T-helper 9 cell (primary cell): ENCODE results near the gene VPREB1.
"Not testable (repeated sequence)": the region's sequence is repeated elsewhere in the genome, so short reads cannot be mapped to it uniquely, and the experiment has no call there.

Source experiments
- DNase-seq: peaks from one replicate; pipeline ENCODE4 v3.0.0-alpha.2; 2020

The VPREB1 gene

DNA sequence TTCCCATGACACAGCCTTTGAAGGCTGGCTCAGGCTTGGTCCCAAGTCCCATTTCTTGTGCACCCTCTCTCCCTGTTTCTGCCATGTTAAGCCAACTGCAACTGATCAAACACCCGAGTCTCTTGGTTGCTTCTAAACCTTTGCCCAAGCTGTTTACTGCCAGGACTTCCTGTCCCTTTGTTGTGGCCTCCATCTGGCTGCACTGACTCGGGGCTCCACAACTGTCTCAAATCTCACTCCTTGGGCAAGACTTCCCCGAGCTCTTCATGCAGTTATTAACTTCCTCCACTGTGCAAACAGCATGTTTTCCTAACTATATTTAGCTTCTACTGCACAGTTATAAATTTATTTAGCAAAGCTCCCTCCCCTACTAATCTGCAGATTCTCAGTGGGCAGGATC, 4.3 kb downstream of the VPREB1 start:
- DNase-seq = no peak

DNA sequence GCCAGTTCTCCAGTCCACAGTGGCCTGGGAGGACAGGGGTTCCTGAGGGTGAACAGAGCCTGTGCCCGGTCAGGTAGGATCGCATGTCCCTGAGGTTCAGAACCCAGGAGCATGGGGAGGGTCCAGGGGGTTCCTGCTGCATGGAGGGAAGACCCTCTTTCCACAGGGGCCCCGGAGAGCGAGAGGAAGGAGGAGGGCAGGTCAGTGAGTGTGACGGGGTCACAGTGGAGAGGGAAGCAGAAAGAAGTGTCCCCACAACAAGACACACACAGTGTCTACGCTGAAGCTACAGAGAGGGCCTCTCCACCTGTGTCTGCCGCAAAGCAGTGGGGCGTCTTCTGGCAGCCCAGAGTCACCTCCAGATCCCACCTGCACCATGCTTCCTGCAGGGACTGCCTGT, 6.1 kb downstream of the VPREB1 start:
- DNase-seq = not testable (repeated sequence)

DNA sequence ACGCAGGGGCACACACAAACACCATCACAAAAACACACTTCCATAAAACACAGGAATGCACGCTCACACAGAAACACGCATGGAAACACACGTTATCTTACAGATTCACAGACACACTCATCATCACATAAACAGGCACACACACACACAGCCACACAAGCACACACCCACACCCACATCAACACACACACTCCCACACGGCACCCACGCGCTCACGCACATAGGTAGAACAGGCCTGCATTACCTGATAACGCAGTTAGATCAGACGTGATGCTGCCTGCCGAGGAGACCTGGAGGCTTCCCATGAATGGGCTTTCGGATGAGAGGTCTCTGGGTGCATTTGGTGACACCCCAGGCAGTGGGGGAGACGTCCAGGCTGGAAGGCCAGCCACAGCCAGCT, 11.5 kb downstream of the VPREB1 start:
- not testable (repeated sequence) for DNase-seq

DNA sequence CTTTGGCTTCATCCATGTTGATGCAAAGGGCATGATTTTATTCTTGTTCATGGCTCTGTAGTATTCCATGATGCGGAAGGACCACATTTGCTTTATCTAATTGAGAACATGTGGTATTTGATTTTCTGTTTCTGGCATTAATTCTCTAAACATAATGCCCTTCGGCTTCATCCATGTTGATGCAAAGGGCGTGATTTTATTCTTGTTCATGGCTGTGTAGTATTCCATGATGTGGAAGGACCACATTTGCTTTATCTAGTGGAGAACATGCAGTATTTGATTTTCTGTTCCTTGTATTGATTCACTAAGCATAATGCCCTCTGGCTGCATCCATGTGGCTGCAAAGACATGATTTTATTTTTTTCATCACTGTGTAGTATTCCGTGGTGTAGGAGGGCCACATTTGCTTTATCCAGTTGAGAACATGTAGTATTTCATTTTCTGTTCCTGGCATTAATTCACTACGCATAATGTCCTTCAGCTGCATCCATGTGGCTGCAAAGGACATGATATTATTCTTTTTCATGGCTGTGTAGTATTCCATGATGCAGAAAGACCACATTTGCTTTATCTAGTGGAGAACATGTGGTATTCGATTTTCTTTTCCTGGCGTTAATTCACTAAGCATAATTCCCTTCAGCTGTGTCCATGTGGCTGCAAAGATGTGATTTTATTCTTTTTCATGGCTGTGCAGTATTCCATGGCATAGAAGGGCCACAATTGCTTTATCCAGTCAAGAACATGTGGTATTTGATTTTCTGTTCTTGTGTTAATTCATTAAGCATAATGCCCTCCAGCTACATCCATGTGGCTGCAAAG, 14.2 kb downstream of the VPREB1 start:
- DNase-seq = not testable (repeated sequence)

DNA sequence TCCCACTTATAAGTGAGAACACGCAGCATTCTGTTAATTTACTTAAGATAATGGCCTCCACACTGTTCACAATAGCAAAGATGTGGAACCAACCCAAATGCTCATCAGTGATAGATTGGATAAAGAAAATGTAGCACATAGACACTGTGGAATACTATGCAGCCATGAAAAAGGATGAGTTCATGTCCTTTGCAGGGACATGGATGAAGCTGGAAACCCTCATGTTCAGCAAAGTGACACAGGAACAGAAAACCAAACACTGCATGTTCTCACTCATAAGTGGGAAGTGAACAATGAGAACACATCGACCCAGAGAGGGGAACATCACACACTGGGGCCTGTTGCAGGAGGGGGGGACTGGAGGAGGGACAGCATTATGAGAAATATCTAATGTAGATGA, 15.6 kb downstream of the VPREB1 start:
- not testable (repeated sequence) for DNase-seq

DNA sequence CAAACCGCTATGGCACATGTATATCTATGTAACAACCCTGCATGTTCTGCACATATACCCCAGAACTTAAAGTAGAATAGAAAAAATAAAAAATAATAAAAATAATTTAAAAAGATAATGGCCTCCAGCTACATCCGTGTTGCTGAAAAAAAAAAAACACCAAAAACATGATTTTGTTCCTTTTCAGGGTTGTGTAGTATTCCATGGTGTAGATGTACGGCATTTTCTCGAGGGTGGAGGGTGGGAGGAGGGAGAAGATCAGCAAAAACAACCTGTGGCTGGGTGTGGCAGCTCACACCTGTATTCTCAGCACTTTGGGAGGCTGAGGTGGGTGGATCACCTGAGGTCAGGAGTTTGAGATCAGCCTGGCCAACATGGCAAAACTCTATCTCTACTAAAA, 16.0 kb downstream of the VPREB1 start:
- not testable (repeated sequence) for DNase-seq

DNA sequence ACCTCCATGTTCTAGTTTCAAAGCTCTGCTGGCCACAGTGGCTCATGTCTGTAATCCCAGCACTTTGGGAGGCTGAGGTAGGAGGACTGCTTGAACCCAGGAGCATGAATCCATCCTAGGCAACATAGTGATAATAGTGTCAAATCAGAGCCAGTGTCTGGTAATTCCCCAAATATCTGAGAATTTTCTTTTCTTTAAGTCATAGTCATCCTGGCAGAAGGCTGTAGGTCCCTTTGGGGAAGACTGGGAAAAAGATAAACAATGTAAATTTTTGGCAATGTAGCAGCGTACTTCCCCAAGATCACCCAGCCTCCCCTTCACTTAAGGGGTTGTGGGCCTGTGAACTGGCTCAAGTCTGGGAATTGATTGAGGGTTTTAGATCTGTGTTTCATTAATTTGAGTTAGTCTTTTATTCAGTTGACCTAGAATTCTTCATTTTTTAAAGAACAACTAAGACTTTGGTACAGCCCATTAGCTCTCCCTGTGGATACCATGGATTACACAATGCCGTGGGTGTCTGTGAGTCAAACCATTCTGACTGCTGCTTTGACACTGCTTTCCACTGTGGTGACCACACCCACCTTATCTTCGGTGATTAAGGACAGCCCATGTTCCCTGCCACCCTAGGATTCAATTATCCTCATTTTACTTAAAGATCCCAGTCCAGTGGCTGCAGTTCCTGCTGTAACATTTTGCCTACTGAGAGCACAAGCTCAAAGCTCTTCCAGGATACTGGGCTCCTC, 17.9 kb downstream of the VPREB1 start:
- not testable (repeated sequence) for DNase-seq

DNA sequence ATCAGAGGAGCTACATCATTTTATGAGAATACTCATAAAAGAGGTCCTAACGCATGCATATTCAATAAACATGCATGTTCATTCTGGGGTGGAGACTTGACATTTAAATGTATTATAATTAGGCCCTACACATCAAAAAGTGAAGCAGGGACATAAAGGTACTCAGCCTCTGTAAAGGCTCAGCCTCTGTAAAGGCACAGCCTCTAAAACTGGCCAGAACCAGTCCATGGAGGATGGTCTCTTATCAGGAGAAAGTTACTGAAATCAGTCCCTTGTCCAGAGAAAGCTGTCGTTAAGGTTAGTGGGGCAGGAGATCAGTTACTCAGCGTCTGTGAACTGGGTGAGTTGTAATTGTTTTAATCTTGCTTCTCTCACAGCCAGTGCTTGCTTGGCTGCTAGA, 19.2 kb downstream of the VPREB1 start:
- DNase-seq = not testable (repeated sequence)

DNA sequence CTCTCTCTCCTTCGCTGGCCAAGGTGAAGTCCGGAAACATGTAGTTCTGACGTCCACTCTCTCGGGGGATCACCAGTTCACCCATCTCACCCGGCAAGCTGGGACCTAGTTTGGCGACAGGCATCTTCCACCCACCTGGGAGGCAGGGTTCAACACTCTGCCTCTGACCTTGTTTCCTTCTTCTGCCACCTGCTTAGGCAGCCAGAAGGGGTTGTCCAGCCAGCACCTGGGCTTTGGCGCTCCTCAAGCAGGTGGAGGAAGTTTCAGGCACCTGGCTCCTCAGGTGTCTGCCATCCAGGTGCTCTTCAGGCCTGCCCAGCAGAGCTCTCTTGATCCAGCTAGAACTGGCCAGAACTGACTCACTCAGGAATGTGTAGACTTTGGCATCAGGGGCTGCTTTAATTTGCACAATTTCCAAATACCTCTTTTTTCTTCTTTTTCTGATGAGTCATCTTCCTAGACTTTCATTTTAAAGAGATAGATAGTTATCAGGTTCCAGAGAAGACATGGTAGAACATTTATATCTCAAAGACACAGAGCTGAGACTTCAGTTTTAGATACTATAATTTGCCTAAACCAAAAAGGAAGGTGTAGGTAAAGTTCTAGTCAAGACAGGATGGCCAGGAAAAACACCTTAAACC, 25.6 kb downstream of the VPREB1 start:
- not testable (repeated sequence) for DNase-seq

DNA sequence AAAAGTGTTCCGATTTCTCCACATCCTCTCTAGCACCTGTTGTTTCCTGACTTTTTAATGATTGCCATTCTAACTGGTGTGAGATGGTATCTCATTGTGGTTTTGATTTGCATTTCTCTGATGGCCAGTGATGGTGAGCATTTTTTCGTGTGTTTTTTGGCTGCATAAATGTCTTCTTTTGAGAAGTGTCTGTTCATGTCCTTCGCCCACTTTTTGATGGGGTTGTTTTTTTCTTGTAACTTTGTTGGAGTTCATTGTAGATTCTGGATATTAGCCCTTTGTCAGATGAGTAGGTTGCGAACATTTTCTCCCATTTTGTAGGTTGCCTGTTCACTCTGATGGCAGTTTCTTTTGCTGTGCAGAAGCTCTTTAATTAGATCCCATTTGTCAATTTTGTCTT, 32.8 kb downstream of the VPREB1 start:
- not testable (repeated sequence) for DNase-seq

DNA sequence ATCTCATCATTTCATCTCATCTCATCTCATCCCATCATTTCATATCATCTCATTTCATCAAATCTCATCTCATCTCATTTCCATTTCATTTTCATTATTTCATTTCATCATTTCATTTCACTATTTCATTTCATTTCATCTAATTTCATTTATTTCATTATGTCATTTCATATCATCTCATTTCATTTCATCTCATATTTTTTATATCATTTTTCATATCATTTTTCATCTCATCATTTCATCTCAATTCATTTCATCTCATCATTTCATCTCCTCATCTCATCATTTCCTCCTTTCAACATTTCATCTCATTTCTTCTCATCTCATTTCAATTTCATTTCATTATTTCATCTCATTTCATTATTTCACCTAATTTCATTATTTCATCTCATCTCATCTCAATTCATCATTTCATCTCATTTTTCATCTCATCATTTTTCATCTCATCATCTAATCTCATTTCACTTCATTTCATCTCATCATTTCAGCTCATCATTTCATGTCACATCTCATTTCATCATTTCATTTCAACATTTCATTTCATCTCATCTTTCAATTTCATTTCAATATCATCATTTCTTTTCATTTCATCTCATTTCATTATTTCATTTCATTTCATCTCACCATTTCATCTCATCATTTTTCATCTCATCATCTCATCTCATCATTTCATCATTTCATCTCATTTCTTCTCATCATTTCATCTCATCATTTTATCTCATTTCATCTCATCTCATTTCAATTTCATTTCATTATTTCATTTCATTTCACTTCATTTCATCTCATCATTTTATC, 40.6 kb downstream of the VPREB1 start:
- DNase-seq = not testable (repeated sequence)

DNA sequence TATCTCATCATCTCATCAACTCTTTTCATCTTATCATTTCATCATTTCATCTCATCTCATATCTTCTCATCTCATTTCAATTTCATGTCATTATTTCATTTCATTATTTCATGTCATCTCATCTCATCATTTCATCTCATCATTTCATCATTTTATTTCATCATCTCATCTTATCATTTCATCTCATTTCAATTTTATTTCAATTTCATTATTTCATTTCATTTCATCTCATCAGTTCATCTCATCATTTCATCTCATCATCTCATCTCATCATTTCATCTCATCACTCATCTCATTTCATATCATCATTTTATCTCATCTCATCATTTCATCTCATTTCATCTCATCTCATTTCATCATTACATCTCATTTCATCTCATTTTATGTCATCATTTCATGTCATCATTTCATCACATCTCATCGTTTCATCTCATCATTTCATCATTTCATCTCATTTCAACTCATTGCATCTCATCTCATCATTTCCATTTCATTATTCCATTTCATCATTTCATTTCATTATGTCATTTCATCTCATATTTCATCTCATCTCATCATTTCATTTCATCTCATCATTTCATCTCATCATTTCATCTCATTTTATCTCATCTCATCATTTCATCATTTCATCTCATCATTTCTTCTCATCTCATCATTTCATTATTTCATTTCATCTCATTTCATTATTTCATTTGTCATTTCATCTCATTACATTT, 42.0 kb downstream of the VPREB1 start:
- not testable (repeated sequence) for DNase-seq

DNA sequence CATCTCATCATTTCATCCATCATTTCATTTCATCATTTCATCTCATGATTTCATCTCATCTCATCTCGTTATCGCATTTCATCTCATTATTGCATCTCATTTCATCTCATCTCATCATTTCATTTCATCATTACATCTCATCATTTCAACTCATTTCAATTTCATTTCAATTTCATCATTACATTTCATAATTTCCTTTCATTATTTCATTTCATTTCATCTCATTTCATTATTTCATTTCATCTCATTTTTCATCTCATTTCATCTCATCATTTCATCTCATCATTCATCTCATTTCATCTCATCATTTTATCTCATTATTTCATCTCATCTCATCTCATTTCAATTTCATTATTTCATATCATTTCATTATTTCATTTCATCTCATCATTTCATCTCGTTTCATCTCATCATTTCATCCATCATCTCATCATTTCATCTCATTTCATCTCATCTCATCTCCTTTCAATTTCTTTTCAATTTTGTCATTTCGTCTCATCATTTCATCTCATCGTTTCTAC, 42.6 kb downstream of the VPREB1 start:
- not testable (repeated sequence) for DNase-seq

DNA sequence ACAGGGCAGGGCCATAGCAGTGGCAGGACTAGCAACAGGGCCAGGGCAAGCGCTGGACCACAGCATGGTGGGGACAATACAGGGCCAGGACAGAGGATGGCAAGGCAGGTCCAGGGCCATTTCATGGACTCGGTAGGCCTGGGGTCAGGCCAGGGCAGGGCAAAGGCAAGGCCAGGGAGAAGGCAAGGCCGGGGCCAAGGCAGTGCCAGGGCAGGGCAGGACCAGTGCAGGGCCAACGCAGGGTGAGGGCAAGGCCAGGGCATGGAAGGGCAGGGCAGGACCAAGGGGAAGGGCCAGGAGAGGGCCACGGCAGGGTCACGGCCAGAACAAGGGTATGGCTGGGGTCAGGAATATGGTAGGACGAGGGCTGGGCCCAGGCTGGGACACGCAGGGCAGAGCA, 45.1 kb downstream of the VPREB1 start:
- not testable (repeated sequence) for DNase-seq

DNA sequence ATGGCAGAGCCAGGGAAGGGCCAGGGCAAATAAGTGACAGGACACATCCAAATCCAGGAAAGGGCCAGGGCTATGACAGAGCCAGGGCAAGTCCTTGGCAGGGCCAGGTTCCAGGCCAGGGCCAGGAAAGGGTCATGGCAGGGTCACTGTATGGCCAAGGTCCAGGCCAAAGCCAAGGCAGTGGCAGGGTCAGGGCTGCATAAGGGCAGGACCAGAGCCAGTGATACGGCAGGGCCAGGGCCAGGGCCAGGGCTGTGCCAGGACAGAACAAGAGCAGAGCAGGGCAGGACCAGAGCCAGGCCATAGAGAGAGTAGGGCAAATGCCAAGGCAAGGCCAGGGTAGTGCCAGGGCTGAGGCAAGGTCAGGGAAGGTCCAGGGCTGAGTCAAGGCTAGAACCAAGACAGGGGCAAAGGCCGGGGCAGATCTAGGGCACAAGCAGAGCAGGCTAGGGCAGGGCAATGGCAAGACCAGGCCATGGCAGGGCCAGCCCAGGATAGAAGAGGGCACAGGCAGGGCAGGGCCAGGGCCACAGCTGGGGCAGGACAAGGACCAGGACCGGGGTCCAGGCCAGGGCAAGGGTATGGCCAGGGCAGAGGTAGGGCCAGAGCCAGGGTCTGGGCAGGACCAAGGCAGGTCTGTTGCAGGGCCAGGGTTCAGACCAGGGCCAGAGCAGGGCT, 46.7 kb downstream of the VPREB1 start:
- not testable (repeated sequence) for DNase-seq

DNA sequence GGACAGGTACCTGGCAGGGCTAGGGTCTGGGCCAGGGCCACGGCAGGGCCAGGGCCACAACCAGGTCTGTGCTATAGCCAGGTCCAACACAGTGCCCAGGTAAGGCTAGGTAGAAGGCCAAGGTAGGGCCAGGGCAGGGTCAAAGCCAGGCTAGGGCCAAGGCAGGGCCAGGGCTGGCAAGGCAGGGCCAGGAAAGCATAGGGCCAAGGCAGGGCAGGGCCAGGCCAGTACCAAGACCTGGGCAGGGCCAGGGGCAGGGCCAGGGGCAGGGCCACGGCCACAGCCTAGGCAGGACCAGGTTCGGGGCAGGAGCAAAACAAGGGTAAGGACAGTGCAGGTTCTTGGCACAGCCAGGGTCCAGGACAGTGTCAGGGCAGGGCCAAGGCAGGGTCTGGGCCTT, 48.1 kb downstream of the VPREB1 start:
- not testable (repeated sequence) for DNase-seq

DNA sequence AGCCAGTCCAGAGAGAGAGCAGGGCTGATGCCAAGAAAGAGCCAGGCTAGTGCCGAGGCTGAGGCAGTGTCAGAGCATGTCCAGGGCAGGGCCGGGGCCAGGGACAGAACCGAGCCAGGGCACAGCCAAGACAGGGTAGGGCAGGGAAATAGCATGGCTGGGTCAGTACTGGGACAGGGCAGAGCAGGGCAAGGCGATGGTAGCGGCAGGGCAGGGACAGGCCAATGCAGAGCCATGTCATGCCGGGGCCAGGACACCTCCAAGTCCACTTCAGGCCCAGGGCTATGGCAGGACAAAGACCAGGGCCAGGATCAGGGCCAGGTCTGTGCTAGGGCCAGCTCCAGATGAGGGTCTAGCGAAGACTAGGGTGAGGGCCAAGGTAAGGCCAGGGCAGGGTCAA, 48.9 kb downstream of the VPREB1 start:
- not testable (repeated sequence) for DNase-seq

DNA sequence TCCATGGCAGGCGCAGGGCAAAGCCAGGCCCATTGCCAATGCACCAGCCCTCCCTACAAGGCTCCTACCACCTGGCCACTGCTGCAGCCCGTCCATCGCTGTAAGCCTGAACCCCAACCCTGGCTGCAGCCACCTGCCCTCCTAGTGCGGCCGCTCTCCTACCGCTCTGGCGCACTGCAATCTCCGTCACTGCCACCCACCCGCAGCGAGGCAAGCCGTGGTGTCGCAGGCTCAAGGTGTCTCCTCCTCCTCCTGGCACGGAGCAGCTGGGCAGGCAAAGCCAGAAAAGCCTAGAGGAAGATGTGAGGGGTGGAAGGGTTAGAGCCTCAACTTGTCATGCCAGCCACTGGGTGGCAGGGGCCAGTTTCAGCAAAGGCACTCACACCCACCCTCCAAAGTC, 50.1 kb downstream of the VPREB1 start:
- DNase-seq = not testable (repeated sequence)
